GM19397 (cell line): ENCODE data around the gene PADI3.

Source experiments
- ATAC-seq: cut with Tn5 transposase; IDR thresholded peaks from one replicate; pipeline ENCODE4 v1.9.1; 2021; ENCODE audit warnings: mild to moderate bottlenecking, moderate library complexity; ENCODE audit not compliant: unreplicated experiment

Gene PADI3

GRCh38 chr1:17270891-17271765 is 22.2 kb downstream of the PADI3 start:
- ATAC-seq: no peak

DNA sequence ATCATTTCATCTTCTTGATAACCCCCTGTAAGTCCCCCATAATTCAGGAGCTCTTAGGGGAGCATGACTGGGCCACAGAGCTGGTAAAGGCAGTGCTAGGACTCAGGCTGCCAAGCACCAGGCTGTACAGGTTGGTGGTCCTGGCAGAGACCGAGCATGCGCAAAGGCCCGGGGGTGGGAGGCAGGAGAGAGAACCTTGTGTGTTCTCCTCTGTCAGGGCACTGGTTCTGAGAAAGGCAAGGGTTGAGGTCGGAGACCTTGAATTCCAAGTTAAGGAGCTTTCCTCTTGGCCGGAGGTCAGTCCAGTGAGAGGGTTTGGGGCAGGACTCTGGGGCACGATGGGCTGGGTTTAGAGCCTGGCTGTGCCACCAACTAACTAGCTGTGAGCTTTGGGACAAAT is 23.2 kb downstream of the PADI3 start:
- ATAC-seq: no peak

DNA sequence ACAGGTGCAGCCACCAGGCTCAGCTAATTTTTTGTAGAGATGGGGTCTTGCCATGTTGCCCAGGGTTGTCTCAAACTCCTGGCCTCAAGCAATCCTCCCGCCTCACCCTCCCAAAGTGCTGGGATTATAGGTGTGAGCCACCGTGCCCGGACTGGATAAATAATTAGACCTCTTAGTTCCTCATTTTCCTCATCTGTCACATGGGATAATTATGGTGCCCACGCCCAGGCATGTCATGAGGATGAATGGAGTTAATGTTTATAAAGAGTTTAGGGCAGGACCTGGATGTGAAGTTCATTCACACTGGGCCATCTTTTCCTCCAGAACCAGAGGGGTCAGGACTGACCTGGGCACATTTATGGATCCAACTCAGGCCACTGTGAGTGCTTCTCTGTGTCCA is 23.7 kb downstream of the PADI3 start:
- ATAC-seq: no peak

GRCh38 chr1:17273096-17273495 is 24.2 kb downstream of the PADI3 start:
- ATAC-seq: no peak

GRCh38 chr1:17274186-17275170 is 25.6 kb downstream of the PADI3 start:
- no peak for ATAC-seq

GRCh38 chr1:17276568-17276967 is 27.7 kb downstream of the PADI3 start:
- ATAC-seq: no peak

DNA sequence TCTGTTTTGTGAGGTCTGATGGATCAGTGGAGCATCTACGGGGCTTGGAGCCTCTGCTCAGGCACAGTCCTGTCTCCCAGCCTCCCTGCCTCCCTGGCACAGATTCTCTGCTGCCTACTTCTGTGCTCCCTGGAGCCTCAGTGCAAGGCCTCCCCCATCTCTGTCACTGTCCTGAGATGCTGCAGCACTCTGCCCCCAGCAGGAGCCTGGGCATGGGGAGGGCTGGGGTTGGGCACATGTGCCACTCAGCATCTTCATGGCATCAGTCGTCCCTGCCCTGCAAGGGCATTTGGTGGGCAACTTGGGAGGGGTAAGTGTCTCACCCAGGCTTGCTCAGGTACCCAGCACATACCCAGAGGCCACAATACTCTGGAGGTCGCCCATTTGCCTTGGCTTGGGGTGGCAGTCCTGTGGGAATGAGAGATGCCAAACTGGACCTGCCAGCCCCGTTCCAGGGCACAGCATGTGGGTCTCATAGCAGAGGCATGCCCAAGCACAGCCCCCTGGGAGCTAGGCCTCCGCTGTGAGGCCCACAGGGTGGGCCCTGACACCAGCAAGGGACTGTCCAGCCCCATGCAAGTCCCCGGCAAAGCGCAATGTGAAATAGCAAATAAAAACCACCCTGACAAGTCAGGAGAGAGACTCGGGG is 28.7 kb downstream of the PADI3 start:
- ATAC-seq: no peak

DNA sequence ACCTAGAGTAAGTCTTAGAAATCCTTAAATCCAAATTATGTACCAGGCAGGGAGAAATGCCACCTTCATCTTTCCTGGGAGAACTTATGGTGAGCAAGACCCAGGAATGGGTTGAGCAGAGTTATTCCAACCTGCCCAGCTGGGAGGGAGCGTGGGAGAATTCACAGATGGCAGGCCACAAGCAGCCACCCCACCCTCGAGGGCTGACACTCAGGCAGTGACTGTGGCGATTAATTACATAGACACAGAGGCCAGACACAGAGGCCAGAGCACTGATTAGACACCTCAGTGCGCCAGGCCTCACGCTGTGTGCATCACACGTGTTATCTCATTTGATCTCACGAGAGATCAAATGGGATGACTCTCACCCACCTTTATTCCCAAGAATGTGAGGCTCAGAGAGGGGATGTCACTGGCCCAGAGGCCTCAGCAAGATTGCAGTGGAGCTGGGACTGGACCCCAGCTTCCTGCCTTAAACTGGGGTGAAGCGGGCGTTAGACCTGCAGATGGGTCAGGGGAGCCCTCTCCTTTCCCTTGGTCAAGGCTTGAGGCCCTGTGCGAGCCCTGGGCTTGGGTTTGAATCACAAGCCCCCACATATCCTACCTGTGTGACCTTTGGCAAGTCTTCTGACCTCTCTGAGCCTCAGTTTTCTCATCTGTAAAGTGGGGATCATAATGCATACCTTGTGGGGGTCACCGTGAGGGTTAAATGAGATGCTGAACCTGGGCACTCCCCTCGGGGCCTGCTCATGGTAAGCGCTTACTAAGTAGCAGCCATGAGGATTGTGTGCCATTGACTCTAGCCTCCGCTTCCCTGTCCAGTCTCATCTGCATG is 30.3 kb downstream of the PADI3 start:
- ATAC-seq: no peak

DNA sequence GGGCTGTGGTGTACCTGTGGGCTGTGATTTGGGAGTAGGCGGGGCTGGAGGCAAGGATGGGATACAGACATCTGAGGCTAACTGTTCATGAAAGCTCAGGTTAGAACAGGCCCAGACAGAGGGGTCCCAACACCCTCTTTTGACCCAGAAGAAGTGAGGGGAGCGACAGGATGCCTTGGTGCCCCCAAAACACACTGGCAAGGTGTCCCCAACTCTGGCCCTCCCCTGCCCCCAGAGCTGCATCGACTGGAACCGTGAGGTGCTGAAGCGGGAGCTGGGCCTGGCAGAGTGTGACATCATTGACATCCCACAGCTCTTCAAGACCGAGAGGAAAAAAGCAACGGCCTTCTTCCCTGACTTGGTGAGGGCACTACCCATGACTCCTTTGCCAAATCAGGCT is 31.5 kb downstream of the PADI3 start:
- no peak for ATAC-seq

GRCh38 chr1:17280894-17281293 is 32.0 kb downstream of the PADI3 start:
- no peak for ATAC-seq

GRCh38 chr1:17281775-17282181 is 32.9 kb downstream of the PADI3 start:
- ATAC-seq: no peak

GRCh38 chr1:17282836-17283235 is 33.9 kb downstream of the PADI3 start:
- no peak for ATAC-seq

GRCh38 chr1:17286646-17287045 is 37.7 kb downstream of the PADI3 start:
- no peak for ATAC-seq

DNA sequence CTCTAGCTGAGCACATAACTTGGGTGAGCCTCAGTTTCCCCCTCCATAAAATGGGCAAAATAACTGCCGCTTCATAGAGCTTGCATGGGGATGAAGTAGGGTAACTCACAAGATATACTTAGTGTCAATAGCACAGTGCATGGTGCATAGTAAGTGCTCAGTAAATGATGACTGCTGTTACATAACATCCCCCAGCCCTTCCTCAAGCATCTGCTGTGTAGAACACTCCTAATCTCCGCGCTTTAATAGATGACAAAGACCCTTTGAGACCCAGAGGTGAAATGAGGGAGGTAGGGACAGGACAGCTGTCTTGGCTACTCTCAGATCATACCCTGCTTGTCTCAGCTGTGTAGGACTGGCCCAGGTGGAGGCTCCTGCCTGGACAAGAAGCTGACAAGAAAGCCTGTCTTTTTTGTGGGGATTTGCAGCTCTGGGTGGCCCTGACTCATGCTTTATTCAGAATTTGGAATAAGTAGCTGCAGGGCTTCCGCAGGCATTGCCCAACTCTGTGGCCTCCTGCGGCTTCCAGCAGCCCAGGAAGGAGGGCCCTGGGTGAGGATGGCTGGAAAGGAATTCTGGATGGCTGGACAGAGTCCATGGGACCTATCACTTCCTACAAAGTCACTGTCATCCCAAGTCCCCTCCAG is 38.4 kb downstream of the PADI3 start:
- no peak for ATAC-seq

DNA sequence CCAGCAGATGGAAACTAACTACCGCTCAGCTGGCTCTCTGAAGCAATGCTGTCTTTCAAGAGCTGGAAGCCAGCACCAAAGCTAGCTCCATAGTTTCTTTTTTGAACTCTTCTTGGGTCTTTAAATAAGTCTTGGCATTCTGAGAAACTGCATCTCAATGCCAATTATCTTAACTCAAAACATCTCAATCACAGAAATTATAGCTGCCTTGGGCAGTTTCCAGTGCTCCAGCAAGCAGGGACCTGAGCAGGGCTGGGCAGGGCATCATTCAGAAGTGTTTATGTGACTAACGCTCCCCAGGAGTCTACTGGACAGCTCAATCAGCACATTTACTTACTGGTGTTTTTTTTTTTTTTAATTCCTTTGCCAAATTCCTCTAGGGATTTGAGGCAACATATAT is 40.8 kb downstream of the PADI3 start:
- ATAC-seq: no peak

GRCh38 chr1:17290553-17290952 is 41.7 kb downstream of the PADI3 start:
- ATAC-seq: no peak

DNA sequence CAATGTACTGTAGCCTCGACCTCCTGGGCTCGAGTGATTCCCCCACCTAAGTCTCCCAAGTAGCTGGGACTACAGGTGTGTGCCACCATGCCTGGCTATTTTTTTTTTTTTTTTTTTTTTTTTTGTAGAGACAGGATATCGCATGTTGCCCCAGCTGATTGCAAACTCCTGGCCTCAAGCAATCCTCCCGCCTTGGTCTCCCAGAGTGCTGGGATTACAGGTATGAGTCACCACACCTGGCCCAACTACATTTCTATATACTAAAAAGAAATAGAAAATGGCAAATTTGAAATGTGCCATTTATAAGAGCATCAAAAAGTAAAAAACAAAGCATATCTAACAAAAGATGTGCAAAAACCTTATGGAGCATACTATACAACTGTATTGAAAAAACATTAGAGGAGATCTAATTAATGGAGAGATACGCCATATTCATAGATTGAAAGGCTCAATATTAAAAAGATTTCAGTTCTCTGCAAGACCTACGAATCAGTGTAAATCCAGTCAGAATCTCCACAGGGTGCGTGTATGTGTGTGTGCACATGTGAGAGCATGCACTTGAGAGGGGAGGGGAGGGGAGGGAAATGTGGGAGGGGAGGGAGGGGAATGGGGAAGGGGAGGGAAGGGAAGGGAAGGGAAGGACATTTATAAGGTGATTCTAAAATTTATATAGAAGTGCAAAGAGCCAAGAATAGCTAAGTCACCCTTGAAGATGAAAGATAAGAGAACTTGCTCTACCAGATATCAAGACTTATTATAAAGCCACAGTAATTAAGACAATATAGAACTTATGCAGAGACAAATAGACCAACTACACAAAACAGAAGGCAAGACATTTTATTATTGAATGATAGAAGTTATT is 43.6 kb downstream of the PADI3 start:
- ATAC-seq: no peak

GRCh38 chr1:17293681-17294425 is 45.0 kb downstream of the PADI3 start:
- no peak for ATAC-seq
